ENCODE measurements around the gene SLC8A1.

SLC8A1 gene

GRCh38 chr2:40230707-40231432 lies 221.0 kb downstream of the SLC8A1 start:
- no peak for DNase-seq (ENCODE audit: low read depth)

- DNase-seq (ENCODE audit: low read depth), result no peak
Measured at GRCh38 chr2:40230186-40230585, 221.7 kb downstream of the SLC8A1 start.

GRCh38 chr2:40228310-40228709 lies 223.6 kb downstream of the SLC8A1 start:
- no peak for DNase-seq (ENCODE audit: low read depth)

GRCh38 chr2:40227210-40227609 lies 224.7 kb downstream of the SLC8A1 start:
- DNase-seq (ENCODE audit: low read depth), result no peak

GRCh38 chr2:40226637-40227036 lies 225.3 kb downstream of the SLC8A1 start:
- DNase-seq (ENCODE audit: low read depth), result no peak

- DNase-seq (ENCODE audit: low read depth), result no peak
Measured at GRCh38 chr2:40225670-40226210, 226.2 kb downstream of the SLC8A1 start.

GRCh38 chr2:40224318-40224717 lies 227.6 kb downstream of the SLC8A1 start:
- DNase-seq (ENCODE audit: low read depth), result no peak

- no peak for DNase-seq (ENCODE audit: low read depth)
Measured at GRCh38 chr2:40220177-40220925, 231.5 kb downstream of the SLC8A1 start.

- no peak for DNase-seq (ENCODE audit: low read depth)
Measured at GRCh38 chr2:40219141-40219540, 232.7 kb downstream of the SLC8A1 start.

GRCh38 chr2:40218679-40219078 lies 233.2 kb downstream of the SLC8A1 start:
- DNase-seq (ENCODE audit: low read depth), result no peak

GRCh38 chr2:40213619-40214018 lies 238.3 kb downstream of the SLC8A1 start:
- no peak for DNase-seq (ENCODE audit: low read depth)

- DNase-seq (ENCODE audit: low read depth), result no peak
Measured at GRCh38 chr2:40213071-40213470, 238.8 kb downstream of the SLC8A1 start.

- no peak for DNase-seq (ENCODE audit: low read depth)
Measured at GRCh38 chr2:40210968-40211353, 240.9 kb downstream of the SLC8A1 start.

GRCh38 chr2:40210344-40210967 lies 241.4 kb downstream of the SLC8A1 start:
- DNase-seq (ENCODE audit: low read depth), result no peak

GRCh38 chr2:40209761-40210160 lies 242.1 kb downstream of the SLC8A1 start:
- no peak for DNase-seq (ENCODE audit: low read depth)

- no peak for DNase-seq (ENCODE audit: low read depth)
Measured at GRCh38 chr2:40208463-40208862, 243.4 kb downstream of the SLC8A1 start.

- peak; percentile 66 for DNase-seq (ENCODE audit: low read depth)
Measured at GRCh38 chr2:40204268-40204667, 247.6 kb downstream of the SLC8A1 start.

GRCh38 chr2:40202798-40203400 lies 249.0 kb downstream of the SLC8A1 start:
- DNase-seq (ENCODE audit: low read depth), result no peak

- DNase-seq (ENCODE audit: low read depth), result no peak
Measured at GRCh38 chr2:40201425-40201824, 250.5 kb downstream of the SLC8A1 start.

- DNase-seq (ENCODE audit: low read depth), result no peak
Measured at GRCh38 chr2:40200366-40200915, 251.4 kb downstream of the SLC8A1 start.

- DNase-seq (ENCODE audit: low read depth), result no peak
Measured at GRCh38 chr2:40199771-40200170, 252.1 kb downstream of the SLC8A1 start.

- DNase-seq (ENCODE audit: low read depth), result no peak
Measured at GRCh38 chr2:40197121-40197520, 254.8 kb downstream of the SLC8A1 start.

All from non-pigmented ciliary epithelial cell (primary cell).